Measurements from ENCODE around the gene SKI.

DNA sequence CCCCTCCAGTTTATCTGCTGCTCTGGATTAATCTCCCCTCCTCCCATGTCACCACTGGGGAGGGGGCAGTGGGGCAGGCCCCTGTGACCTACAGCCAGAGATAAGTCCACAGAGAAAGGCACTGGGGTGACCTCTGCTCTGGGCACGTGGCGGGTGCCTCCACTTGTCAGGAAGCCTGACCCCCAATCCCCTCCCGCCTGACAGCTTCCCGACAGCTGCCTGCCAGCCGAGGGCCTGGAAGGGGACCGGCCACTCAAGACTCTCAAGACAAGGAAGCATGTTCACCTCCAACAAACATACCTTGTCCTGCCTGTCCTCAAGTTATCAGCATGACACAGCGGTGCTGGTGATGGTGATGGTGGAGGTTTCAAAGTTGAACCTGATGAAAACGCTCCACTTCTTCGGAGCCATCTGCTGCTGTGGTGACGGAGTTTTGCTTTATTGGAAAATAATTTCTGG lies 30.4 kb upstream of the SKI start:
- TF ChIP-seq, protein P1, sequence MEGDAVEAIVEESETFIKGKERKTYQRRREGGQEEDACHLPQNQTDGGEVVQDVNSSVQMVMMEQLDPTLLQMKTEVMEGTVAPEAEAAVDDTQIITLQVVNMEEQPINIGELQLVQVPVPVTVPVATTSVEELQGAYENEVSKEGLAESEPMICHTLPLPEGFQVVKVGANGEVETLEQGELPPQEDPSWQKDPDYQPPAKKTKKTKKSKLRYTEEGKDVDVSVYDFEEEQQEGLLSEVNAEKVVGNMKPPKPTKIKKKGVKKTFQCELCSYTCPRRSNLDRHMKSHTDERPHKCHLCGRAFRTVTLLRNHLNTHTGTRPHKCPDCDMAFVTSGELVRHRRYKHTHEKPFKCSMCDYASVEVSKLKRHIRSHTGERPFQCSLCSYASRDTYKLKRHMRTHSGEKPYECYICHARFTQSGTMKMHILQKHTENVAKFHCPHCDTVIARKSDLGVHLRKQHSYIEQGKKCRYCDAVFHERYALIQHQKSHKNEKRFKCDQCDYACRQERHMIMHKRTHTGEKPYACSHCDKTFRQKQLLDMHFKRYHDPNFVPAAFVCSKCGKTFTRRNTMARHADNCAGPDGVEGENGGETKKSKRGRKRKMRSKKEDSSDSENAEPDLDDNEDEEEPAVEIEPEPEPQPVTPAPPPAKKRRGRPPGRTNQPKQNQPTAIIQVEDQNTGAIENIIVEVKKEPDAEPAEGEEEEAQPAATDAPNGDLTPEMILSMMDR (IDR thresholded peaks at IDR 0.05) = no peak
- TF ChIP-seq EP300 (IDR thresholded peaks at IDR 0.05) (no peak), POLR2A (IDR thresholded peaks at IDR 0.05) (no peak), POLR2AphosphoS5 (IDR thresholded peaks at IDR 0.05) (no peak)
